ENCODE data around the gene TMEM52. TPM values are rescaled to one million over a fixed set of nuclear protein-coding genes. Genes with fewer than 3 reads are reported as not detected.

Gene TMEM52
- total and polyA plus RNA-seq, 9 of the 15 experiments (the other 6 are each of a cell fraction or from before 2014, with no cell fraction given), result 0.37 to 22.5 (median 6.8) TPM

- TF ChIP-seq PREB (CRISPR knock-in tag; IDR thresholded peaks at IDR 0.05) (no peak), ZNF445 (CRISPR knock-in tag; IDR thresholded peaks at IDR 0.05; ENCODE audit: low read depth) (no peak), ELF1 (tag; IDR thresholded peaks at IDR 0.05) (peak; percentile 80), BRD4 (IDR thresholded peaks at IDR 0.05) (no peak), CREB5 (CRISPR knock-in tag; IDR thresholded peaks at IDR 0.05) (no peak), SAFB2 (IDR thresholded peaks at IDR 0.05; ENCODE audit: borderline replicate concordance, low read depth, low read length, severe bottlenecking) (no peak)
- TF ChIP-seq, protein P1, sequence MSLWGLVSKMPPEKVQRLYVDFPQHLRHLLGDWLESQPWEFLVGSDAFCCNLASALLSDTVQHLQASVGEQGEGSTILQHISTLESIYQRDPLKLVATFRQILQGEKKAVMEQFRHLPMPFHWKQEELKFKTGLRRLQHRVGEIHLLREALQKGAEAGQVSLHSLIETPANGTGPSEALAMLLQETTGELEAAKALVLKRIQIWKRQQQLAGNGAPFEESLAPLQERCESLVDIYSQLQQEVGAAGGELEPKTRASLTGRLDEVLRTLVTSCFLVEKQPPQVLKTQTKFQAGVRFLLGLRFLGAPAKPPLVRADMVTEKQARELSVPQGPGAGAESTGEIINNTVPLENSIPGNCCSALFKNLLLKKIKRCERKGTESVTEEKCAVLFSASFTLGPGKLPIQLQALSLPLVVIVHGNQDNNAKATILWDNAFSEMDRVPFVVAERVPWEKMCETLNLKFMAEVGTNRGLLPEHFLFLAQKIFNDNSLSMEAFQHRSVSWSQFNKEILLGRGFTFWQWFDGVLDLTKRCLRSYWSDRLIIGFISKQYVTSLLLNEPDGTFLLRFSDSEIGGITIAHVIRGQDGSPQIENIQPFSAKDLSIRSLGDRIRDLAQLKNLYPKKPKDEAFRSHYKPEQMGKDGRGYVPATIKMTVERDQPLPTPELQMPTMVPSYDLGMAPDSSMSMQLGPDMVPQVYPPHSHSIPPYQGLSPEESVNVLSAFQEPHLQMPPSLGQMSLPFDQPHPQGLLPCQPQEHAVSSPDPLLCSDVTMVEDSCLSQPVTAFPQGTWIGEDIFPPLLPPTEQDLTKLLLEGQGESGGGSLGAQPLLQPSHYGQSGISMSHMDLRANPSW (CRISPR knock-in tag; IDR thresholded peaks at IDR 0.05), result no peak
- TF ChIP-seq, protein P2, sequence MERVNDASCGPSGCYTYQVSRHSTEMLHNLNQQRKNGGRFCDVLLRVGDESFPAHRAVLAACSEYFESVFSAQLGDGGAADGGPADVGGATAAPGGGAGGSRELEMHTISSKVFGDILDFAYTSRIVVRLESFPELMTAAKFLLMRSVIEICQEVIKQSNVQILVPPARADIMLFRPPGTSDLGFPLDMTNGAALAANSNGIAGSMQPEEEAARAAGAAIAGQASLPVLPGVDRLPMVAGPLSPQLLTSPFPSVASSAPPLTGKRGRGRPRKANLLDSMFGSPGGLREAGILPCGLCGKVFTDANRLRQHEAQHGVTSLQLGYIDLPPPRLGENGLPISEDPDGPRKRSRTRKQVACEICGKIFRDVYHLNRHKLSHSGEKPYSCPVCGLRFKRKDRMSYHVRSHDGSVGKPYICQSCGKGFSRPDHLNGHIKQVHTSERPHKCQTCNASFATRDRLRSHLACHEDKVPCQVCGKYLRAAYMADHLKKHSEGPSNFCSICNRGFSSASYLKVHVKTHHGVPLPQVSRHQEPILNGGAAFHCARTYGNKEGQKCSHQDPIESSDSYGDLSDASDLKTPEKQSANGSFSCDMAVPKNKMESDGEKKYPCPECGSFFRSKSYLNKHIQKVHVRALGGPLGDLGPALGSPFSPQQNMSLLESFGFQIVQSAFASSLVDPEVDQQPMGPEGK (CRISPR knock-in tag; IDR thresholded peaks at IDR 0.05; ENCODE audit: borderline replicate concordance), result no peak
- TF ChIP-seq, protein P3, sequence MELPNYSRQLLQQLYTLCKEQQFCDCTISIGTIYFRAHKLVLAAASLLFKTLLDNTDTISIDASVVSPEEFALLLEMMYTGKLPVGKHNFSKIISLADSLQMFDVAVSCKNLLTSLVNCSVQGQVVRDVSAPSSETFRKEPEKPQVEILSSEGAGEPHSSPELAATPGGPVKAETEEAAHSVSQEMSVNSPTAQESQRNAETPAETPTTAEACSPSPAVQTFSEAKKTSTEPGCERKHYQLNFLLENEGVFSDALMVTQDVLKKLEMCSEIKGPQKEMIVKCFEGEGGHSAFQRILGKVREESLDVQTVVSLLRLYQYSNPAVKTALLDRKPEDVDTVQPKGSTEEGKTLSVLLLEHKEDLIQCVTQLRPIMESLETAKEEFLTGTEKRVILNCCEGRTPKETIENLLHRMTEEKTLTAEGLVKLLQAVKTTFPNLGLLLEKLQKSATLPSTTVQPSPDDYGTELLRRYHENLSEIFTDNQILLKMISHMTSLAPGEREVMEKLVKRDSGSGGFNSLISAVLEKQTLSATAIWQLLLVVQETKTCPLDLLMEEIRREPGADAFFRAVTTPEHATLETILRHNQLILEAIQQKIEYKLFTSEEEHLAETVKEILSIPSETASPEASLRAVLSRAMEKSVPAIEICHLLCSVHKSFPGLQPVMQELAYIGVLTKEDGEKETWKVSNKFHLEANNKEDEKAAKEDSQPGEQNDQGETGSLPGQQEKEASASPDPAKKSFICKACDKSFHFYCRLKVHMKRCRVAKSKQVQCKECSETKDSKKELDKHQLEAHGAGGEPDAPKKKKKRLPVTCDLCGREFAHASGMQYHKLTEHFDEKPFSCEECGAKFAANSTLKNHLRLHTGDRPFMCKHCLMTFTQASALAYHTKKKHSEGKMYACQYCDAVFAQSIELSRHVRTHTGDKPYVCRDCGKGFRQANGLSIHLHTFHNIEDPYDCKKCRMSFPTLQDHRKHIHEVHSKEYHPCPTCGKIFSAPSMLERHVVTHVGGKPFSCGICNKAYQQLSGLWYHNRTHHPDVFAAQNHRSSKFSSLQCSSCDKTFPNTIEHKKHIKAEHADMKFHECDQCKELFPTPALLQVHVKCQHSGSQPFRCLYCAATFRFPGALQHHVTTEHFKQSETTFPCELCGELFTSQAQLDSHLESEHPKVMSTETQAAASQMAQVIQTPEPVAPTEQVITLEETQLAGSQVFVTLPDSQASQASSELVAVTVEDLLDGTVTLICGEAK (IDR thresholded peaks at IDR 0.05), result peak; percentile 90
- TF ChIP-seq, protein P3 (CRISPR knock-in tag; IDR thresholded peaks at IDR 0.05), result no peak
Observed at GRCh38 chr1:1954831-1955441, 35.9 kb upstream of the TMEM52 start (continued).

Measured in K562 (cell line).